GM18873 (cell line): Measurements from ENCODE around the gene SSH2.

ENCODE experiments used
- ATAC-seq: cut with Tn5 transposase; IDR thresholded peaks from one replicate; pipeline ENCODE4 v1.9.1; 2021; ENCODE audit warnings: mild to moderate bottlenecking, moderate library complexity, moderate number of reproducible peaks; ENCODE audit not compliant: unreplicated experiment, low FRiP score

Gene SSH2

DNA sequence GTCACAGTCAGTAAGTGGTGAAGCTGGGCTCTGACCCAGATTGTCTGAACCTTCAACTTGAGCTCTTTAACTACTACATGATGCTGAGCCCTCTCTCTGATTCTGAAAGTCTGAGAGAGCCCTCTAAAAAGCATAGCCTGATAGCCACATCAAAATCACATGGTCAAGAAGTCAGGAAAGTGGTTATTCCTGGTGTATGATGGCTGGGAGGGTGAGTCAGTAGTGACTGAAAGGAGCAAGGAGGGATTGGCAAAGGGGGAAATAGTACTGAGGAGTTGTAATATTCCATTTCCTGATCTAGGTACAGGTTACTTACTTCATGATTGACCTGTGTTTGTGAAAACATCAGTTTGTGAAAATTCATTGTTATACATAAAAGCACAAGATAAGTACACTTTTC is 89.1 kb downstream of the SSH2 start:
- ATAC-seq = no peak

DNA sequence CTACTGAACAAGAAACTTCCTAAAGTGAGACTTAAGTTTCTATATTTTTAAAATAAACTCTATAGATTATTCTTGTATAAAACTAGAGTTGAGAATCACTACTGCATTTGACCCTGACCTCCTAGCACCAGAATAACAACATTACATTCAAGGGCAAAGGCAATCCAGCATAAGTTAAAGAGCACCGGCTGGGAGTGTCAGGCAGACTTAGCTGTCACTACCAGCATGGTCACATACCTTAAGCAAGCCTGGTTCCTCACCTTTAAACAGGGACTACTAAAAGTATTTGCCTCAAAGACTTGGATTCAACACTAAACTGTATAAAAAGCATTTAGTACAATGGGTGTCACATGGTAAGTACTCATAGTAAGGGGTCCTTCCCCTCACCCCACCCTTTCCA is 90.4 kb downstream of the SSH2 start:
- ATAC-seq = no peak

DNA sequence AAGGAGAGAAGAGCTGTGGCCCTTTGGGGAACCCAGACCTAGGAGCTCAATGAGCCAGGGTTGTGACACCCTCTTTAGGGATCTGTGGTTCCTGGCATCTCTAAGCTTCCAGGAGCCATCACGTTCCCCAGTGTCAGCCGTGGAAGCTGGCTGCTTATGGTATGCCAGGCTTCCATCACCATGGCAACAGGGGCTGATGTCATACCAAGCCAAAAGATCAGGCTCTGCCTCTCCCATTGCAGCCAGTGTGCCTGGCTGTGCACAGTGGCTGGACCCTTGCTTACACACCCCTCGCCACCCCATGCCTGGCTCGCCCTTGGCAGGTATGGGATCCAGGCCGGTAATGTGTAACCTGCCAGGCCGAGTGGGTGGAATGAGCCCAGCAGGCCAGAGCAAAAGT is 91.1 kb downstream of the SSH2 start:
- no peak for ATAC-seq

DNA sequence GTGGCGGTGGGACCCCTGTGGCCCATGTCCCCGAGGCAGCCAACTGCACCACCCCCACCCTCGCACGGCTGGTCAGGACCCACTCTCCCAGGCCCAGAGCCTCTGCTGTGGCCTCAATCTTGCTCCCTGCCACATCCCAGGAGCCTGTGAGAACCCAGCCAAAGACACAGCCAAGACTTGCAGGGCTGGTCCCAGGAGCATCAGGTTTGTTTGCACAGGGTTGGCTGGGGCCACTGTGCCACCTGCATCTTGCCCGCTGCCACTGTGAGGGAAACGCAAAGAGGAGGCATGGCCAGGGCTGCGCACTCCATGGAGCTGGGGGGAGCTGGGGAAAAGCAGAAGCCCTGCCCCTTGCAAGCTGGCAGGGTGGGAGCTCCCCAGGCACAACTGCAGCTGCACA is 92.5 kb downstream of the SSH2 start:
- no peak for ATAC-seq

DNA sequence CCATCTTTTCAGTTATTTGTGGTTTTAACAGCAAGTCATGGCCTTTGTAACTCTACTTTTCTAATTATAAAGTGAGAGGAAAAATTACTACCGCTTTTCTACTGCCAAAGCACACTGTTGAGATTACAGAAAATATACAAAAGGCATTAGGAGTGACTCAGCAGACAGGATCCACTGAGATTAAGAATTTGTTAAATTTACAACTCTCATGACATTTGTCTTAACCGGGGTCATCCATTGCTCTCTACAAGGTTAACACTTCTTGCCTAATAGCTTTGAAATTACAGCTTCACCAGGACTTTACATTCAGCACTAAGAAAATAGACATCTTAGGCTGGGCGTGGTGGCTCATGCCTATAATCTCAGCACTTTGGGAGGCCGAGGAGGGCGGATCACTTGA is 93.4 kb downstream of the SSH2 start:
- ATAC-seq = no peak

DNA sequence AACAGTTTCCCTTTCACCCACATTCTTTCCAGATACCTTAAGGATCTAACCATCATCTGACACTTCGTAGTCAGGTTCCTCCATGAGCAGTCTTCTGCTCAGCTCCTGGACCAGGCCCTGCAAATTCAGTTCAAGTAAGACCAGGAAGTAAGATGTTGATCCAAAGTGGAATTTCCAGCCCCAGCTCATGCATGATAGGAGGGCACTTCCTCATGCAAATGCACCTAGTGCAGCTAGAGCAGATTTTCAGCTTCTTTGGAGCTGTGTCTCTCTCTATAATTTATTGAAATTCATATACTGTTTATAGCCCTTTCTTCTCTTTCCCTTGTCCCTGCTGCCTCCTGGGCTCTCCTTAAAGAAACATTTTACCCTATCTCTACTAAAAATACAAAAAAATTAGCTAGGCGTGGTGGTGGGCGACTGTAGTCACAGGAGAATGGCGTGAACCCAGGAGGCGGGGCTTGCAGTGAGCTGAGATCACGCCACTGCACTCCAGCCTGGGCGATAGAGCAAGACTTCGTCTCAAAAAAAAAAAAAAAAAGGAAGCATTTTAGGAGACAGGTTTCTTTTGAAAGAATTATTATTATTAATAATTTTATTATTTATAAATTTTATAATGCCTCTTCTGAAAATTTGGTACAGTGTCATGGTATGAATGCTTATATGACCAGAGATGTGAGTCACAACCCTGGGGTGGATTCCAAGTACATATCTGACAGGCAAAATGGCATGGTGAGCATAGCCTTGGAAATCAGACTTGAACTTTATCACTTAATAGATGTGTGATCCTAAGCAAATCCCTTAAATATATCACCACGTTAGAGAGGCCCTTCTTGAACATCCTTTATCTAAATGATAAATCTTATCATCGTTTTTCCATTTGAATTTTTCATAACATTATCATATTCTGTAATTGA is 94.3 kb downstream of the SSH2 start:
- ATAC-seq = no peak

DNA sequence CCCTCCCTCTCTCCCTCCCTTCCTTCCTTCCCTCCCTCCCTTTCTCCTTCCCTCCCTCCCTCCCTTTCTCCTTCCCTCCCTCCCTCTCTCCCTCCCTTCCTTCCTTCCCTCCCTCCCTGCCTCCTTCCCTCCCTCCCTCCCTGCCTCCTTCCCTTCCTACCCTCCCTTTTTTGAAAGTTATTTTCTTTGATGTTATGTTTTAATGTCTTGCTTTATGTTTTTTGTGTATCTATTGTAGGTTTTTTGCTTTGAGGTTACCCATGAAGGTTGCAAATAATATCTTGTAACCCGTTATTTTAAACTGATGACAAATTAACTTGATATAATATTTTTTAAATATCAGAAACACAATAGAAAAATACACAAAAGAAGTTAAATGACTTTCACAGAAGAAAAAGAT is 96.2 kb downstream of the SSH2 start:
- no peak for ATAC-seq

DNA sequence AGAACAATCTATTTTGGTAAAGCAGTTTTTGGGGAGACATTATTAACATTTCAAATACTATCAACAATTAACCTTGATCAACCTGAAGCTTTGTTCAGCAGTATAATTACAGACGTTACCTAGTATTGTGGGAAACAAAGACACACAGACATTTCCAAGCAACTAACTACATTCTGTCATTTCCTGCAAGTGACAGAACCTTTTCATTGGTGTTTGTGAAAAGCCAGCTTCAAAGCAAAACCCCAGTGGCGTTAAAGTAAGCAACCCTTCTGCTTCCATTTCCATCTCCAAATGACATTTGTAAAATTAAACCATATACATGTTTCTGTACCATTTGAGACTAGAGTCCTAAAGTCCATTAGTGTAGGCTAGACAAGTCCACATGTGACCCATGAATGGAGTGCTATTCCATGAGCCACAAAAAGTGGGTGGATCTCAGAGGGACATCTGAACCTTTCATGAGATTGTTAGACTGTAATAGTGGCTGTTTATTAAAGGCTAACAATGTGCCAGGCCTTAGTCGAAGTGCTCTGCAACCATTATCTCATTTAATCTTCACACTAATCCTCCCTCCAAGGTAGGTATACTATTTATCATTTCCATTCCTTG is 101.2 kb downstream of the SSH2 start:
- no peak for ATAC-seq

DNA sequence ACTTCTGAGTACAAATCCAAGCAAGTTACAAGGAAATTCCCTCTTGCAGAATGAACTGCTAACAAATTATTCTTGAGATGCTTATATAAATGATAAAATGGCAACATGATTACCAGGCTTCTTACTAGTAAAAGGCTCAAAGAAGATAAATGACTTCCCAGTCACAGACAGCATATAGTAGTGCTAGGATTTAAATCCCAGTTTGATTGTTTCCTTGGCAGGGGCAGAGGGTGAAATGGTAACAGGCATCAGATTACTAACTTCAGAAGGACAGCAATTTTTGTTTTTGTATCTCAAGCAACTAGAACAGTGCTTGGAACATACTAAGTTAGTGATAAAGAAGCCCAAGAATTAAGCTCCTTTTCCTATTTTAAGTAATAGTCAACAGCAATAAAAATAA is 102.8 kb downstream of the SSH2 start:
- ATAC-seq = no peak

DNA sequence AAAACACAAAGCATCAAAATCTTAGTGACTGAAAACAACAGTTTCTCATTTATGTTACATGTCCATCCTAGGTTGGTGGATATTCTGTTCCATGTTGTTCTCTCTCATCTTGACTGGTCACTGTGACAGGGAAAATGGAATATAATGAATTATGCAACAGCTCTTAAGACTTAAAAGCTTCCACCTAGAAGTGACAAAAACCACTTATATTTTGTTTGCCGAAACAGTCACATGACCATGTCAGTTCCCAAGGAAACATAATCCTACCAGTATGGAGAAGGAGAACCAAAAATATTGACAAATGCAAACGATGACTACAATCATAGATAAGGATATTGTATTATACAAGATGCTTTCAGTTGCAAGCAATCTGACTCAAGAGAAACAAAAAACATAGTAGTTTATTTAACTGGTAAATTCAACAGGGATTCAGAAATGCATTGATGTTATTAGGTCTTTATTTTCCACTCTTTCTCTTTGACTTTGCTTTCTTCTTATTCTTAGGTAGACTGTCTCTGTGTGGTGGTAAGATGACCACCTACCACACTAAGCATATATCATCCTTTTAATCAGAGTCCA is 103.8 kb downstream of the SSH2 start:
- no peak for ATAC-seq

DNA sequence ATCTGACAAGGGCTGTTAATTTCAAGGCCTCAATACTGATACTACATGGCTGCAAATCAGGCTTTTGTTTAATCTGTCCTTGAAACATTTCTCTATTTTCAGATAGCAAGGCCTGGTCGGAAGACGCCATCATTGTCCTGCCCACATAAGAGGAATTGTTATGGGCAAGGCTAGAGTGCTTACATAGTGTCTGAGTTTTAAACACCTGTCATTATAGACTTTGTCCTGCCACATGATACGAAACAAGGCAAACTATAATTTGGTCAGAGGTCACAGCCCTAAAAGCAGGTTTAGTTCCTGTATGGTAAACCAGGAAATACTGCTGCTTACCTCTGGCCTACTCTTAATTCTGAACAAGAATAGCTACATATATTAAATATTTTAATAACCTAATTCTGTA is 104.4 kb downstream of the SSH2 start:
- no peak for ATAC-seq

DNA sequence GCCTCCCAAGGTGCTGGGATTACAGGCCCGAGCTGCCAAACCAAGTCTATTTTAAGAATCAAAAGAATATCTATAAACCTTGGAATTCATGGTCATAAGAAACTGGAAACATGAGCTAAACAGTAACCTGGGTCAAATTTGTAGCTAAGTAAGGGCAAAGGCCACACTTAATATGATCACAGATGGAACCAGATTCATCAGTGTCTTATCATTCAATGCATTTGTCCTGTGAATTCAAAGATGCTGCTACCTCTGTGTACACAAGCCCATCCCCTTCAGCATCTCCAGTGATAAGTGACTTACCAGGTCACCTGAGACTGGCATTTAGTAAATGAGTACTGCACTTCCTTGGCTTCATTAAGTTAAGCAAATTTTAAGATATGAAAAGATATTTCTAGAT is 108.1 kb downstream of the SSH2 start:
- ATAC-seq = no peak

DNA sequence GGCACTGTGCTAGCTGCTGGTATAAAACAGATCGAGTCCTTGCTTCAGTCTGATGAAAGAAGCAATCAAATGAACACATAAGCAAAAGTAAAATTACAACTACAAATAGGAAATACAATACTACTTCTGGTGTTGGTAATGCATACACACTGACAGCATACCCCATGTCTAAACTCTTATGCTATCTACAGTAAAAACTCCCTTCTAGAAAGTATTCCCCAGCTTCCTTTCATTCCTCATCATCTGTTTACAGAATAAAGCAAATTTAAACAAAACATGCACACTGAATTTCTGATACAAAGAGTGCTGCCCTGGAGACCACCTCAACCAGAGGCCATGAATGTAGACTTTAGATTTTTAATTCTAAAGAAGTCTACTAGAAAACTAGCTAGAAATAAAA is 109.6 kb downstream of the SSH2 start:
- no peak for ATAC-seq

DNA sequence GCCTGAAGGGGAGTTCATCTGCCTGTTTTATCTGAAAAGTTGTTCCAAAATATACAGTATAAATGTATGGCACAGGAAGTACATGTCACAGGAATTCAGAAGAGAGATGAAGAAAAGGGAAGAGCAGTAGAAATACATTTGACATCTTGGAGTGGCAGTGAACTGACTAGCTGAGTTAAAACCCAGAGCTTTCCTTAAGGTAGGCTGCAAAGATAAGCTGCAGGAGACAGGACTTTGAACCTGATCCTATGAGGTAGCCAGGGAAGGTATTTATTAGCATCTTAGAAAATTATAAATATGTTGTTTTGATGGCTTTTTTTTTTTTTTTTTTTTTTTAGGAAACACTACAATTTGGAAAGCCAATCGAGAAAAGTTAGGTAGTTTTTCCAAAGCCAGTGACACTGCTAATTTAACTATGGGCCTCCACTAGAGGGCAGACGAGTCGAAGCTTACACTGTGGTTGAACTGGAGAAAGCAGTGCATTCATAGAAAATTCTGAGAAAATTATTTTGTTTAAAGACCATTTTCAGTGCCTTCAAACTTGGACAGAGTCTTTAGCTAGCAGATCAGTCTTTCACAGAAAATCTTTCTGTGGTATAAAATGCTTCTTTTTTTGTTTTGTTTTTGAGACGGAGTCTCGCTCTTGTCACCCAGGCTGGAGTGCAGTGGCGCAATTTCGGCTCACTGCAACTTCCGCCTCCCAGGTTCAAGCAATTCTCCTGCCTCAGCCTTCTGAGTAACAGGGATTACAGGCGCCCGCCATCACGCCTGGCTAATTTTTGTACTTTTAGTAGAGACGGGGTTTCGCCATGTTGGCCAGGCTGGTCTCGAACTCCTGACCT is 122.3 kb downstream of the SSH2 start:
- no peak for ATAC-seq

DNA sequence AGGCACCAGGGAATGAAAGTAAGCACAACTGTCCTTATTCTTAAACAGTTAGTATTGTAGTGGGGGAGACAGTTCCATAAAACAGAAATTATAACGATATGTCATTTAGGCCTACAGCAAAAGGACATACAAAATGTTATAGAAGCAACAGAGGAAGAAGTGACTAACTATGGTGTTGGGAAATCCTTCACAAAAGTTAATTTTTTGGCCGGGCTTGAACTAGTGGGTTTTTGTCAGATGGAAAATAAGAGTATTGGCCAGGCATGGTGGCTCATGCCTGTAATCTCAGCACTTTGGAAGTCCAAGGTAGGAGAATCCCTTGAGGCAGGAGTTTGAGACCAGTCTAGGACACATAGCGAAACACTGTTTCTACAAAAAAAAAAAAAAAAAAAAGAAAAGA is 127.8 kb downstream of the SSH2 start:
- no peak for ATAC-seq

DNA sequence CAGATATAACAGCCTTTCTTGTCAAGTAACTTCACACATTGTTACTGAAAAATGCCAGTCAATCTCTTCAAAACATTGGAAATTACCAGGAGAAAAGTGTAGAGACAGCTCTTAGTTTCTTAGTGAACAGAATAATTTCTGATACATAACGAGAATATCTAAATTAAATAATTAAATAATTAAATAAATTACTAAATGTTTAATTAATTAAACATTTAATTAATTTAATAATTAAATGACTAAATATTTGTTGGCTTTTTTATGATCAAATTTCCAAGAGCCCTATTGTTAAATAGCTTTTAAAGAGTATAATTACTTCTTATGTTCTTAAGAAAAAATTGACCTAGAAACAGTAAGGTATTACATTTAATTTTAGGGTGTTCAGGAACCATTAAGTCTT is 129.6 kb downstream of the SSH2 start:
- no peak for ATAC-seq

DNA sequence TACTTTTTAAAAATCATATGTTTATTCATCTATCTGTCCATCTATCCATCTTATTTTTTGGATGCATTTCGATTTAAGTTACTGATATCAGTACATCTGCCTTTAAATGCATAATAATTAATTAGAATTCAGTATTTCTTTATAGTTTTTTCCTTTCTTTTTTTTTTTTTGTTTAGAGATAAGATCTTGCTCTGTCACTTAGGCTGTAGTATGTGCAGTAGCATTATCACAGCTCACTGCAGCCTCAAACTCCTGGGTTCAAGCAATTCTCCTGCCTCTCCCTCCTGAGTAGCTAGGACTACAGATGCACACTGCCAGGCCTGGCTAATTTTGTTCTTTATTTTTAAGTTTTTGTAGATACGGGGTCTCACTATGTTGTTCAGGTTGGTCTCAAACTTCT is 133.4 kb downstream of the SSH2 start:
- no peak for ATAC-seq

DNA sequence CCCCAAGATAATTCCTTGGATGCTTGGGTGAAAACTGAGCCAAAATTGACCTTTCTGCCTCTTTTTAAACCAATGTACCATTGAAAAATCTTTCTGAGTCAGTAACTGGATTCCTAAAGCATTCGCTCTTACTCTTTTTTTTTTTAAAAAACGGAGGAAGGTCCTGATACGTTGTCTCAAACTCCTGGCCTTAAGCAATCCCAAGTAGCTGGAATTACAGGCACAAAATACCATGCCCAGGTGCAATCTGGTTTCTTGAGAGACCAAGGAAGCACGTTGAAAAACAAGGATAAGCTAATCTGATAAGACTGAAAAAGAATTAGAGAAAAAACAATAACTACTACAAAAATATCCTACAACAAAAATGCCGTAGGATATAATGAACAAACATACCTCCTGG is 136.5 kb downstream of the SSH2 start:
- no peak for ATAC-seq

DNA sequence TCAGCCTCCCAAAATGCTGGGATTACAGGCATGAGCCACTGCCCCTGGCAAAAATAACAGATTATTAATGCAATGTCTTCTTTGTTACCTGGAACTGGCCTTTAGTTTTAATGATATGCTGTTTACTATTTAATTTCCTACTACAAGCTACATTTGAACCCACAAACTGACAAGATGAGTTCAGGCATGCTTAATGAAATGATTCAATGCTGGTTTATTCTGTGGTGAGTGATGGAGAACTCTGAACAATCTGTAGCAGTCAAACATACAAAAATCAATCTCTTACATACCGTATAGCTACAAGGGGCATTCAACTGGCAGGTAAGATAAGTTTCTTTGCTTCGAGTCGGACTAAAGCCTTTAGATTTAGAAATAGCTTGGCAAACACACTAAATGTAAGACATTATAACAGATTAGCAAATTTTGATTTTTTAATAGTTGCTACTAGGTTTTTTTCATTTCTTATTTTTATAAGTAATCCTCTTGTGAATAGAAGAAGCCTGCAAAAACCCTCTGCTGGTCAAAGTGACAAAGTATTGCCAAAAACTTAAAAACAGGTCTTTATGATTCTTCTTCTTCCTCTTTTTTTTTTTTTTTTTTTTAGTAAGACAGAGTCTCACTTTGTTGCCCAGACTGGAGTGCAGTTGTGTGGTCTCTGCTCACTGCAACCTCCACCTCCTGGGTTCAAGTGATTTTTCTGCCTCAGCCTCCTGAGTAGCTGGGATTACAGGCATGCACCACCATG is 138.5 kb downstream of the SSH2 start:
- ATAC-seq = no peak
